ENCODE results near the gene BACE2.
A peak's percentile ranks its signal among the peaks of the same experiment; 100 is the strongest.

Gene BACE2

DNA sequence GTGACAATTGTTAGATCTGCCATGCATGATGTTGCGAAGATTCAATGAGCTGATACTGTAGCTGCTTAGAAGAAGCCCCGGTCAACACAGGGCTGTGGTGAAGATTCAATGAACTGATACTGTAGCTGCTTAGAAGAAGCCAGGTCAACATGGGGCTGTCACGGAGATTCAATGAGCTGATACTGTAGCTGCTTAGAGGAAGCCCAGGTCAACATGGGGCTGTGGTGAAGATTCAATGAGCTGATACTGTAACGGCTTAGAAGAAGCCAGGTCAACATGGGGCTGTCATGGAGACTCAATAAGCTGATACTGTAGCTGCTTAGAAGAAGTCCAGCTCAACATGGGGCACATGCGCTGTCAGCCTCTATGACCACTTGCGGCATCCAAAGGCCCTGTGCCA, 18.8 kb upstream of the BACE2 start:
- DNase-seq: peak; percentile 9

DNA sequence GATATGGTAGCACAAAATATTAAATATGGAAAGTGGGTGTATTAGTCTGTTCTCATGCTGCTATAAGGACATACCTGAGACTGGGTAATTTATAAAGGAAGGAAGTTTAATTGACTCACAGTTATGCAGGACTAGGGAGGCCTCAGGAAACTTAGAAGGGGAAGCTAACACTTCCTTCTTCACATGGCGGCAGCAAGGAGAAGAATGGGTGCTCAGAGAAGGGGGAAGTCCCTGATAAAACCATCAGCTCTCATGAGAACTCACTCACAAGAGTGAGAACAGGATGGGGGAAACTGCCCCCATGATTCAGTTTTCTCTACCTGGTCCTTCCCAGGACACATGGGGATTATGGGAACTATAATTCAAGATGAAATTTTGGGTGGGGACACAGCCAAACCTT, 15.8 kb upstream of the BACE2 start:
- no peak for DNase-seq

DNA sequence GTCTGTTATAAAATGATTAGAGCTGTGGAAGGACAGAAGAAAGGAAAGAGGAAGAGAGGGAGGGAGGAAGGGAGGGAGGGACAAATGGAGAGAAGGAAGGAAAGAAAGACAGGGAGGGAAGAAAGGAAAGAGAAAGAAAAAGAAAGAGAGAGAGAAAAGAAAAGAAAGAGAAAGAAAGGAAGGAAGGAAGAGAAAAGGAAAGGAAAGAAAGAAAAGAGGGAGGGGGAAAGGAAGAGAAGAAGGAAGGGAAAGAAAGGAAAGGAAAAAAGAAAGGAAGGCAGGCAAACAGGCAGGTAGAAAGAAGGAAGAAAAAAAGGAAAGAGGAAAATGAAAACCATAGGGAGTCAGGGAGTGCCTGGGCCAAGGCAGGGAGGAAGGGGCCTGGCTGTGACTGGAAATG, 14.5 kb upstream of the BACE2 start:
- DNase-seq: no peak

DNA sequence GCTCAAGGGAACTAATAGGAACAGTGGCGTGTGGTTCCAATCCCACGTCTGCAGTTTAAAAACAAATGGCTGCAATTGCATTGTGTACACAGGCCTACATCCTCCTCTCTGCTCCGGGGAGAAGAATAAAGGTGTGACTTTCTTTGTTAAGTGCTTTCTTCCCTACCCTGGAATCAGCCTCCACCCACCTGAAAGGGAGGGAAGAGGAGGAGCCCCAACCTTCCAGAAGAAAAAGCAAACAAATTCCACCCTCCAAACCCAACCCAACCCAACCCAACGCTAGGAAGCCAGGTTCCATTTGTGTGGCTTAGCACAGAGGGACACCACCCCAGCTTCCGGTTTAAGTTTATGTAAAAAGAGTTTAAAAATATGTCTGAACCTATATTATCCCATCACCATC, 11.8 kb upstream of the BACE2 start:
- DNase-seq: no peak

DNA sequence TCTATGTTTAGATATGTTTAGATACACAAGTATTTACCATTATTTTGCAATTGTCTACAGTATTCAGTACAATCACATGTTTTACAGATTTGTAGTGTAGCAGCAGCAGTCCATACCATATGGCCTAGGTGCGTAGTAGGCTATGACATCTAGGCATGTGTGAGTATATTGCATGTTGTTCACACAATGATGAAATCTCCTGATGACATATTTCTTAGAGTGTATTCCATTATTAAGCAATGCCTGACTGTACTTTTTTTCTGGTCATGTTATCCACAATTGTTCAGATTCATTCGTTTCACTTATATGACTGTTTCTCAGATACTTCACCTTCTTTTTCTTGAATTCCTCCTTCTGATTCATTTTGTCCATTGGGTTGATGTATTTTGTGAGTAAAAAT, 9.9 kb upstream of the BACE2 start:
- DNase-seq: no peak

DNA sequence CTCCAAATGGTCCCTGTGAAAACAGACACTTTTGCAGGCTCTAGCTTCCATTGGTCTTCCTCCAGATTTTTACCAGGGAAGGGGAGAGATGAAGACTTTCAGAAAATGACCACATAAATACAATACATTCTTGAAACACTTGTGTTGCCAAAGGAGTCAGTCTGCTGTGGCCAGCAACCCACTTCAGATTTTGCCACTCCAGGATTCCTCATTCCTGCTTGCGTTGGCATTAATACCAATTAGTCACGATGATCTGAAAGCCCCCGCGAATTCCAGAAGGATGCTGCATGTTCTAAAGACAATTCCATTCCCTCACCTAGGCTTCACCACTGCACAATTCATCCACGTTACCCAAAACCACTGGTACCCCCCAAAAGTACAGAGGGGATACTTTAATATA, 7.9 kb upstream of the BACE2 start:
- DNase-seq: no peak

DNA sequence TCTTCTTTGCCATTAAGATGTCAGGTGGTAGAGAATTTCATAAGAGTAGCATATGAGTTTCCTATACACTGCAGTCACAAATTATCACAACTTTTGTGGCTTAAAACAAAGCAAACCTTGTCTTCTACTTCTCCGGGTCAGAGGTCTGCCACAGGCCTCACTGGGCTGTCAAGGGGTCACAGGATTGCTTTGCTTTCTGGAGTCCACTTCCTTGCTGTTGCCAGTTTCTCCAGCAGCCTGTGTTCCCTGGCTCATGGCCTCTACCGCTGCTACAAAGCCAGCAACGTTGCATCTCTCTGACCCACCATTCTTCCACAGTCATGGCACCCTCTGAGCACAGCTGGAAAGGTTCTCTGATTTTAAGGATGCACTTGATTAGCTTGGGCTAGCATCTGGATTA, 6.5 kb upstream of the BACE2 start:
- DNase-seq: no peak

DNA sequence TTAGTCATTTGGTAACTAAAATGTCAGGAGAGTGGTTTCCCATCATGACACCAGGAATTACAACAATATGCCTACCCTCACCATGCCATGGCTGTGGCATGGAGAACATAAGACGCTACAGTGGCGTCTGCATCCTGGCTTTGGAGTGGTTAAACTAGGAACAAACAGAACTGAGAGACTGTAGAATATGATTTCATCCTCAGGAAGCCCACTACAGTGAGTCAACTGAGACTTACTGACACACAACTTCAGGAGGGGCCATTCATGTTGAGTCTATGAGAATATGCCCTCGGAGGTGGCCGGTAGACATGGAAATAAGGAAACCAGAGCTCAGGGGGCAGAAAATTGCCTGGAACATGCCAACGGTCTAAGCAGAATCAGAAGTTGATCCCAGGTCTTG, 5.9 kb upstream of the BACE2 start:
- no peak for DNase-seq

DNA sequence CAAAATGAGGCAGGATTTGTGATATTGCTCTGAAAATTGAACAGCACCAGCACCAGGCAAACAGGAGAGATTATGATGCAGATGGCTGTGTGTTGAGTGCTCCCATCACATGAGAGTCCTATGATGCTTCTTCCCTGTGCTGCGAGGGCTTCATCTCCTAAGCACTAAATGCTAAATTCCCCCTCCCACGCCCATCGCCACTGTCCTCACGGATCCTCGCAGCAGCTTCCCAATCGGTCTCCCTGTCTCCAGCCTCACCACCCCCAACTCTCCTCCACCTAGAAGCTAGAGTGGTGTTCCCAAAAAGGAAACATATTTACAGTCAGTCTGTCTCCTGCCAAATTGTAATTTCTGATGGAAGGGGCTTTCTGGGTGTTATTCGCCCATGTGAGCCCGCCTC, 4.9 kb upstream of the BACE2 start:
- DNase-seq: no peak

DNA sequence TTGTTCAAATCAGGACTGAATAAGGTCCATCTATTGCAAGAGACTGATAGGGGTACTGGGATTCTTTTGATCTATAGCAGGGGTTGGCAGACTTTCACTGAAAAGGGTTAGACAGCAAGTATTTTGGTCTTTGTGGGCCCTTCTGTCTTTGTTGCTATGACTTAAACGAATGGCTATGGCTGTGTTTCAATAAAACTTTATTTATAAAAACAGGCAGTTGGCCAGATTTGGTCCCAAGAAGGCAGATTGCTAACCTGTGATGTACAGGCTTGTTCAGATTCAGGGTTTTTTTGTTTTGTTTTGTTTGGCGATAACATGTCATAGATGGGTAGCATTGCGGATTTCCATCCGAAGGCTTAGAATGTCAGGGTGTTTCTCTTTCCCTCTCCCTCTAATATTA, 3.9 kb upstream of the BACE2 start:
- DNase-seq: no peak

DNA sequence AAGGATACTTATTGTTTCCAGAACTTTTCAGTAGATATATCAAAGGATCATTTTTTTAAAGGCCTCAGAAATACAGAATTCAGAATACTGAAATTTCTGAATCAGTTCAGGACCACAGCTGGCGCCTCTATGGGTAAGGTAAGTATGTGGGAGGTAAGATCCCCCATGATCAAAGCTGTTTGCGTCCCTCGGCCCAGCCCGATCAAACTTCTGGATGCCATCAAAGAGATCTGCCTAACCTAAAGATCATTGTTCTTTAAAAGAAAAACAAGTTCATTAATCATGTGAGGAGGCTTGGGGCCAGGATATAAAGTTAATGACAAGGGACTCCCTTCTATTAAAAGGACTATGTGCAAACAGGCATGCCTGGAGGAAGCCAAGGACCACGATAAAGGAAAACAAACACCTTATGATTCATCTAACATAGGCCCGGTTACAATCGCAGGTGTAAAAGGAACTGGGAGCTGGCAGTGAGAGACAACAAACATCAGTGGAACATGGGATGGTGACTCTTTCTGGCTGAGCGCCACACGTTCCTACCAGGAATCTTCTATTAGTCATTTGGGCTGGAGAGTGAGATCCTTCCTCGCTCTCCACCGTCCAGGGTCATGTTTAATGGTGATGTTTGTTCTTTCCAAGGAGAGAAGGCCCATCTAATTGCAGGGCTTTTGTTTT, 2.8 kb upstream of the BACE2 start:
- peak; percentile 46 for DNase-seq

DNA sequence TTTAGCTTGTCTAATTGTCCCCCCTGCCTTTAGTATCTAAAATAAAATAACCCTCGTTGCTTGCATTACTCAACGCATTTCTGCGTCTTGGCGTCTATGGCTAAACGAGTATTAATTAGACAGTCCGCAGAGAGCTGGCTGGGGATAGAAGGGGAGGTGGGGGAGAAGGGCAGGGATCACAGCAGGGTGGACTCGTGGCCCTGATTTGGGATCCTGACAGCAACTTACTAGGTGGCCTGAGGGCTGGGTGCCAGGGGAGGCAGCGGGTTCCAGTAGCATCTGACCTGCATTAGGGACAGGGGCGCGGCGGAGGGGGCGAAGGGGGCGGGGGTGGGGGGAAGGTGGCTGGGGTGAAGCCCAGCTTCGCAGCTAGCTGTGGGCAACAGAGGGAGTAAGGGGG, 1.1 kb upstream of the BACE2 start:
- peak; percentile 30 for DNase-seq

DNA sequence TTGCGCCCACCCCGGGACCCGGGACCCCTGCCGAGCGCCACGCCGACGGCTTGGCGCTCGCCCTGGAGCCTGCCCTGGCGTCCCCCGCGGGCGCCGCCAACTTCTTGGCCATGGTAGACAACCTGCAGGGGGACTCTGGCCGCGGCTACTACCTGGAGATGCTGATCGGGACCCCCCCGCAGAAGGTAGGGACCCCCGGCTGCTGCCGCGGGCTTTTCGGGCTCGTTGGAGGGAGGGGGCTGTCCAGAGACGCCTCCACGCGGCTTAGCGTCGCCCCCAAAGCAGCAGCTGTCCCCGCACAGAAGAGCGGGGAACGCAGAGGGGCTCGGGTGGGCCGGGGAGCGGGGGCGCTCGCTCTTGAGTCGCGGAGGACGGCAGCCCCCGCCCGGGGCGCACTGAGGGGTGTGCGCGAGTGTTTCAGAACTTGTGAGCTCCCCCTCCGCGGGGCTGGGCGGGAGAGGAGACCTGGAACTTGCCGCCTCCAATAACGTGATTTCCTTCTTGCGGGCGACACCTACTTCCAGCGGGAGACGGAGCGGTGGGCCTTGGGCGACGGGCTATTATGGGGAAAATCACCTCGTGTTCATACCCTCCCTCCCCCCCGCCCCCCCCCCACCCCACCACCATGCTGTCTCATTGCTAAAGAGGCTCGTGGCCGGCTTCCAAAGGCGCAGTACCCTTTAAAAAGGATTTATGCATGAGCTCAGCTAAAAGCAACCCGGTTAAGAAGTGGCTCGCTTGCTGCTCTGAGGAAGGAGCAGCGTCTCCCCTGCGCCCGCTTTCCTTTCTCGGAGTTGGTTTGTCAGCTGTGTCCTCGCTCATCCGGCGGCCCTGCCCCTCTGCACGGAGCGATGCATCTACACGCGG, 664 bp downstream of the BACE2 start:
- peak; percentile 76 for DNase-seq

DNA sequence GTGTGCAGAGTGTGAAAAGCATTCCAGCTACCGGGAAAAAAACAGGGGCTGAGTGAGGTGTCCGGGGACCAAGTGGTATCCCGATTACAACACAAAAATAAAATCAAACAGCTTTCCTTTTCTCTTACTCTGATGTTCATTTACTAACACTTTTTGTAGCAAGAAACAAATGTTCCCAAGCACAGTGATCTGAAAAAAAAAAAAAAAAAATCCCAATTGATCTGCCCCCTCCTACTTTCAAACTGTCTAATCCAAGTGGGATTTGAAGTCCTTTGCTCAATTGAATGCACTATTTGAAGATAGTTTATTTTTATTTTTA, 1.3 kb downstream of the BACE2 start:
- no peak for DNase-seq

DNA sequence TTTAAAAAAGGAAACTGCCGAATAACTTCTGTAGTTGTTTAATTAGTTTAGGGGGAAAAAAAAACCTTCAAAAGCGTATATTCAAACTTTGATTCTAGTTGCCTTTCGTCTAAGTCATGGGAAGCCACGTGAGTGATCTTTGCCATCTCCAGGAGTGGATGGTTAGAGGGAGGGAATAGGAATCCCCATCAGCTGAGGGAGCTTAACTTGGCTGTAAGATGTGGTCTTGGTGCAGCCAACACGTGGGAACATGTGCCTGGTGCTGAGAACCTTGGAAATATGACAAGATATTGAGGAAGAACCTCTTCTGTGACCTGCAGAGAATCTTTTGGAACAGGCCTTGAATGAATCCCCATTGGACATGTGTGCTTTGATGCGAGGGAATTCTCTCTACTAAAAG, 1.7 kb downstream of the BACE2 start:
- DNase-seq: peak; percentile 31

DNA sequence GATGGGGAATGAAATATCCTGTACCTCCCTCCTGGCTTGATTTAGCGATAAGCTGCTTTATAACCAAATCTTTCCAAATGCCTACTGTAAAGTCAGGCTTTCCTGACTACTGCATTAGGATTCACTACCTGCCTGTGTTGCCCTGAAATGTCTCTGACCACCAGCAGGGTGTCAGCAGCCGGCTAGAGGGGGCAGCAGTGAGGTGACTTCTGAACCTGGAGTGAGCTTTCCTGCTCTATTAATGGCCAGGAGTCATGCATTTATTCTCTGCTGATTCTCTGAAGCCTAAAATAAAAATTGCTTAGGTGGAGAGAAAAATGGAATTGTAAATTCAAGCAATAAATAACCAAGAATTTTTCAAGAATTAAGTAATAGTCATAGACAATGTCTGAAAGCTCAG, 2.5 kb downstream of the BACE2 start:
- DNase-seq: peak; percentile 81

DNA sequence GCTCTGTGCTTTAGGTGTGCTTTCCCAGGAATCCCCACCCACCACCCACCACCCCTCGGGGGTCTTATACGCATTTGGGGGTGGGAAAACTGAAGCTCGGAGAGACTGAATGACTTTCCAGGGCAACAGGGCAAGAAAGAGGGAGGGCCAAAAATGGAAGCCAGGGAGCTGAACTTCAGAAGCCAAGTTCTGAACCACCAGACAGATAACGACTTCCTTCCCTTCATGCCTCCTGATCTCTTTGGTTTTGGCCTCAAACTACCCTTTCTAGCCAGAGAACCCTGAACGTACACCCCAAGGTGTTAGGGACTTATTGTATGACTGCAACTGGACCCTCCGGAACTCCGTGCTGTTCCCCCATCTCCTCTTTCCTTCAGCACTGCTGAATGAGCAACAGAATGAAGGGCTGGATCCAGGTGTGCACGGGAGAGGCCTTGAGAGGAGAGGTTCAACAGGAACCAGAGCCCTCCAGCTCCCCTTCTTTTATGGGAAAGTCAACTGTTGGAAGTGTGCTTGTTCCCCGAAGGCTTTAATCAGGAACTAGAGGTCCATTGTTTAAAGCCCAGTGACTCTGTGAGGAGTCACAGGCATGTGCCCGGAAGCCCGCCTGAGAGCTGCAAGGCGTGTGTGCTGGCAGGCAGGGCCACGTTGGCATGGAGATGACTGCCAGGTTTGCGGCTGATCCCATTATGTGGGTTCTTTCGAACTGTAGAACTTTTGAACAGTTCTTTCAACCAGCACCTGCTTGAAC, 3.1 kb downstream of the BACE2 start:
- peak; percentile 42 for DNase-seq

DNA sequence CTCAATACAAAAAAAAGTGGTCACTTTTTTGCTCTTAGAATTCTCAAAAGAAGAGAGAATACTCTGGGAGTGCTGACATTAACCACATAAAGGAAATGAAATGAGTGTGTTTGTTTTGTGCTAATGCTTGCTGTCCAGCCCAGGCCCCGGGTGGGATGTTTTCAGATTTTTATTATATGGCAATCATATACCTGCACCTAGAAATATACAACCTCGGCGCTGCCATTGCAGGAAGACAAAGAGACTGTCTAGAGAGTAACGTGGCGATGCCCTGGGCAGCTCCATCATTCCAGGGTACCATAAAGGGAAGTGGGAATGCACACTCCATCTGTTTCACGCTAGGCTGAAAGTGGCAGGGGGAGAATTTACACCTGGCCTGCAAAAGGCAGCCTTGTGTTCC, 7.1 kb downstream of the BACE2 start:
- no peak for DNase-seq

DNA sequence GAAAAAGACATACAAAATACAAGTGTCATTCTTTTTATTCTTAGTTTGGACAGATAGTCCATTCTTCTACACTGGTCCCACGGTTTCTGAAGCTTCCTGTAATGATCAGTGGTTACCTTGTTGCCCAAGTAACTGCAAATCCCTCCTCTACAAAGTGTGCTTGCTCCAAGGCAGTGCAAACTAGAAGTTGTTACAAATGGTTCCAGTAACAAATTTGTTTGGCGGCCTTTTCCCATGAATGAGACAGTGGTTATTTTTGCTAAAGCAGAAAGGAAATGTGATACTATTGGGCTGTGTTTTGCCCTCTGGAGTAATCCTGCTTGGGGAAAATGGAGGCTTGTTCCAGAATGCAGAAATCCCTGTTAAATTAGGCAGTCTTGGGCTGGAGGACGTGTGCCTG, 8.9 kb downstream of the BACE2 start:
- DNase-seq: no peak

DNA sequence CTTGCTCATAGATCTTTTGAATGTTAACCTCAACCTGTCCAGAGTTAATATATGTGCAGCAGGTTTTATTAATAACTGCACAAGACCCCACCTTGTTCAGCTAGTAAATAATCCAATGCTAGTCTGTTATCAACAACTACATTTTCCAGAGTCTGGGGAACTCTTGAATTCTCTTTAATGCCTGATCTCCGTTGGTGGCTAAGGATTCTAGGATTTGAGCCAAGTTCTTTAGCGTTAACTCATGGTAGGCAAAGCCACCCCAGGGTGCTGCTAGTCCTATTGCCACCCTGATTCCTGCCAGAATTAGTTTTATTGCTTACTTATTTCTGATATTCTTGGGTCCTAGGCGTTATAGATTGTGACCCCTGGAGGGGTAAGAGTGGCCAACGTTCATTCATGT, 12.8 kb downstream of the BACE2 start:
- DNase-seq: no peak

DNA sequence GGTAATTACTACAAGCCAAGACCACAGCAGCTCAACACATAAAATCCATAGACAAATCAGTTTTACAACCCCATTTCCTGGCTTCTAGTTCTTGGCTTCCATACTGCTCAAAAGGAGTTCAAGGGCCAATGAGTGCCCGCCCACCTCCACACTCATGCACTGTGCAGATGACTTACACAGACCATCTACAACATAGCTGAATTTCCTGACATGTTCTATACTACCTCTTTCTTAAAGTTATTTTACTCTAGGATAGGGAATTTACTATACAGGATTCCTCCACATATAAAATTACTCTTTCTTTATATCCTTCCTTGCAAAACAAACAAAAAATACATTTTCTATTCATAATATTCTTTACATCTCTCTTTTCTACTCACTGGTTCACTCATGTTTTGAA, 14.6 kb downstream of the BACE2 start:
- DNase-seq: no peak

DNA sequence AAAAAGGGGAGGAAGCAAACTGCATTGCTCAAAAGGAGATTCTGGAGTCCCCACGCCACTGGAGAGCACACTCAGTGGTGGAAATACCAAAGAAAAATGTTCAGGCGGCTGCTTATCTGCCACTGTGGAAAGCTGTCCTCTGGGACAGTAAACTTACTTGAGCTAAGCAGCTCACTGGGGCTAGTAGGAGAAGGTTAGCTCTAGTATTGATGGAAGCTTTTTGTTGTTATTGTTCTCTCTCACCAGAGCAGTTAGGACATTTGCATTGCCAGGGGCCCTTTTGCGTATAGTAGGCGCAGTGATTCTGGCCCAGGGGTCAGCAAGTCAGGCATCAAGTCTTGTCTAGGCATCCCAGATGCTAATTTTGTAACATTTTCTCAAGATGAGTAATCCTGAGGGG, 15.6 kb downstream of the BACE2 start:
- DNase-seq: peak; percentile 84

DNA sequence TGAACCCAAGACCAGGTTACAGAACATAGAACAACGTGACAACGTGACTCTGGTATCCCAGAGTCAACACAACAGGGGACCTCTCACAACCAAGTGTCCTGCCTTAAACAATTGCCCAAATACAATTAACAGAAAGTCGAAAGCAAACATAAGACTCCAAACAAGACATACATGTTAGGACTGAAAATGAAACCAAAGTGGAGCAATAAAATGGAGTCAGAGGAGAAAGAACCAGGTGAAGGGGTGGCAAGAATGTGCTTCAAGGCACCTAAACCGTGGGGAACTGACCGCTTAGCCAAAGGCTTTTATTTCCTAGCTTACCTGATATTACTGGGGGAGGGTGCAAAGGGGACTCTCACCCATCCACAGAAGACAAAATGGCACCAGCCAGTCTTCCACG, 17.8 kb downstream of the BACE2 start:
- no peak for DNase-seq
